Stimulated activated CD4-positive, alpha-beta T cell treated with anti-CD3 and anti-CD28 coated beads, Interleukin-15, amount 100 ng/mL, for 1 hour (primary cell): ENCODE results near the gene KCNJ6.

Source experiments
- DNase-seq, 2 donors: peaks; one replicate each; pipeline ENCODE4 v3.0.0-alpha.2; 2020; ENCODE audit warnings: low read depth in 1 of 2, low spot score in 1 of 2

KCNJ6 gene

DNA sequence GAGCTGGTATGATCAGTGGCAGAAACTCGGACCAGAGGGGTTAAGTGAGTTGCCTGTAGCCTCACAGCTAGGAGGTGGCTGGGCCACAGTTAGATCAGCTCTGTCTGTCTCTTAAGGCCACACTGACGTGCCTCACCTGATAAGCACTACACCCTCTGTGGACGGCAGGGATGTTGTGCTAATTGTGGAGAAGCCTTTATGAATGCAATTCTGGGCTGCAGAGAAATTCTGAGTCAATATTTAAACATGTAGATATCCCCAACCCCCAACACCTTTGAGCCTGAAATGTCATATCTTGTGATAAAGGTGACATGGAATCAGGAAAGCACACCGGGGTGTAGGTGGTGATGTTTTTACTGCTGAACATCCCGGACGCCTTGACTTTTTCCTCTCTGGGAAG lies 88.3 kb downstream of the KCNJ6 start:
- no peak for DNase-seq

DNA sequence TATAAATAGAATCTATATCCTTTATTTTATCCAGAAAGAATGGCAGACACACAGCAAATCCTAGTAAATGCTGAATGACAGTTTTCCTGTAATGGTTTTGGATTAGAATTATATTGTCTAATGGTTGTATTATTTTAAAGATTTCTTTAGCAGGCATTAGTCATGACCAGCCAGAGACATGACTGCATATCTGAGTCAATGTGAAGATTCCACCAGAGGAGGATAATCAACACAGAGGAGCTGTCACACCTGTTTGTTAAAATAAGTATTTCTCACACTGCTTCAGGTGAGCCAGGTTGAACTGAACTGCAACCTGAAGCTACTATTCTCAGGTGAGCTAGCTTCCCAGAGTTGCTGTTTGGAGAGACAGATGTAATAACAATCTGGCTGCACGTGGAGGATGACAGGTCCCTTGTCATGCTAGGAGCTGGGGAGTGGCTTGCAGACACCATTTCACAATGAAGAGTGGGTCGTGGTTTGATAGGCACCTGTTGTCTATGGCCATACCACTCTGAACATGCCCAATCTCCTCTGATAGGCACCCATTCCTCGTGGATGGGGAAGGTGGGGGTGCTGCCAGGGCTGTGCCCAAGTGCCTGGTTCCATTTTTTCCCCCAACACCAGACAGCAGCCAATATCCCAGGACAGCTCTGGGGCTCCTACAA lies 94.3 kb downstream of the KCNJ6 start:
- DNase-seq = no peak

DNA sequence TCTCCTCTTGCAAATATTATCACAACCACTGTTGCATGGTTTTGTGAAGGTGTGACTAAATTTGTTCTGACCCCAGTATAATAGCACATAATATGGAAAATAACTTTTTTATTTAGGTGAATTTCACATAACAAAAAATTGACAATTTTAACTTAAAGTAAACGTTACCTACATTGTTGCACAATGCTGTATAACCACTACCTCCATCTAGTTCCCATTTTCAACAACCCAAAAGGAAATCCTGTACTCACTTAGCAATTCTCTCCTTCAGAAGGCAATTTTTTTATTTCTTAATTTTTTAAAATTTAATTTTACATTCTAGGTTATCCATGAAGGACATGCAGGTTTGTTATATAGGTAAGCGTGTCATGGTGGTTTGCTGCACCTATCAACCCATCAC lies 95.2 kb downstream of the KCNJ6 start:
- DNase-seq = no peak

DNA sequence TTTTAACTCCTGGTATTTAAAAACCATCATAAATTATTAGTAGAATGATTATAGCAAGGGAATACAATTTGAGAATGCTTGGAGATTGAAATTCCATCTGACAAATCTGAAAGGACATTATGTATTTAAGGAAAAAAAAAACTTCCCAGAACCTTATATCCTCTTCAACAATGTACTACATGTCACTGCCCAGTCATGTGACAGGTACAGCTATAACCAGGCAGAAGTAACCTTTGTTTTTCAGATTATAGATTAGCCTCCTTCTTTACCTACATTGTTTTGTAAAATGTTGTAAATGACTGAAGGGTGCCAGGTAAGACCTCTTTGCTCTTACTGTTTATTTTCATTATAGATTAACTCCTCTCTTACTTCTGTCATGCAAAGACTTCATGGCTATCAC lies 96.9 kb downstream of the KCNJ6 start:
- no peak for DNase-seq

DNA sequence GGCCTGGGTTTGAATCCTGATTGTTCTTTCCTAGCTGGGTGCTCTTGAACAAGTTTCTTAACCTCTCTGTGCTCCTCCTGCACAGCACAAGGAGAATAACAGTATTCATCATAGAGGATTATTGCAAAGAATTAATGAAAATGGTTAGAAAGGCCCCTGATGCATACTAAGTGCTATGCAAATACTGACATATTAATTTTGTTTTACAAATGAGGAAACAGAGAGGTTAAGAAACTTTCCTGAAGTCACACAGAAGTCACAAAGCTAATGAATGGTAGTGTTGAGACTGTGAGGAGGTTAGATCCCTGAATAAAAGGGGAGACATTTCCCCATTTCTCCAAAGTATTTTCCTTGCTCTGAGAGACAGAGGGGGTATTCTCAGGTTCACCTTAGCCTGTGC lies 99.0 kb downstream of the KCNJ6 start:
- no peak for DNase-seq

DNA sequence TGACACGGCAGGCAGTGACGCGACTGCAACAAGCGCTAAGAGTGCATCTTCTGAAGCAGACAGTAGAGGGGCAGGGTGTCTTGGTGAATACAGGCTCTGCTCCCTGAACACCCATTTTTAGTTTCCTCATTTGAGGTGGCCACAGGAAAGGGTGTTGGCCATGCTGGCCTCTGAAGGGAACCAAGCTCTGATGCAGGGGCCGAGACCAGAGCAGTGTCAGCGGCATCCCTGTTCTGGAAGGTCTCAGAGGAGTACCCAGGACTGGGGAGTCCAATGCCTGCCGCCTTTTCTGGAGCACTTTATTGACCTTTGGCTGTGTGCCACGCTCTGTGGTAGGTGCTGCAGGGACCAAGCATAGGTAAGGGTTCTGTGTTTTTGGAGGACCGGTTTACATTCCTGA lies 100.4 kb downstream of the KCNJ6 start:
- no peak for DNase-seq

DNA sequence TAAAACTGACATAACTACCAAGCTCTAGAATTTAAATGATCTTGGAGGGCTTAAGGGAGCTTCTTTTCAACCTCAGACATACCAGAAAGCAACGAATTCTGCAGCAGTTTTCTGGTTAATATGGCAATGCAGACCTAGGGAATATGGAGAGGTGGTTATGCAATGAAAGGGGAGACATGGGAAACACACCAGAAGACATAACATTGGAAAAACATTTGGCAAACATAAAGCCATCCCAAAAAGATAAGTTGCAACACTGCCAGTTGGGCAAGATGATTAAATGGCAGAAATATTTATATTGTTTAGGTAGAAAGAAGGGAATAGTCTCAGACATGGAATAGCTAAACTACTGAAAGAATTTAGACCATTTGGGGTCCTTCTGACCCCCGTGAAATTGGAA lies 104.5 kb downstream of the KCNJ6 start:
- no peak for DNase-seq

DNA sequence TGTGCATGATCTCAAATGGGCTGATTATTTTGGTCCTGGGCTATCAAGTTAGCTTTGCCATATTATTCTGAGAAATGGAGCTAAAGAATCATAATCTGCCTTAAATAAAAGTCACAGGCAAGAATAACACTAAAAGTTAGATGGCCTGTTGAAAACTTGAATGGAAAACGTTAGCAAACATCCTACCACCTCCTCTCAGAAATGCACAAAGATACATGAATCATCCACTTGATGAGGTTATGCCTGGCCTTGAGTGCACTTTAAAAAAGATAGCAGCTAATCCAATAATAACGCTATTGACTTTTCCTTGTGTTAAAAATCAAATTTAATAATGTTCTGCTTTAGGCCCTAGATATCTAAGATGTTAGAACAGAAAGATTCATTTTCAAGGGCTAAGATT lies 108.0 kb downstream of the KCNJ6 start:
- DNase-seq = no peak

DNA sequence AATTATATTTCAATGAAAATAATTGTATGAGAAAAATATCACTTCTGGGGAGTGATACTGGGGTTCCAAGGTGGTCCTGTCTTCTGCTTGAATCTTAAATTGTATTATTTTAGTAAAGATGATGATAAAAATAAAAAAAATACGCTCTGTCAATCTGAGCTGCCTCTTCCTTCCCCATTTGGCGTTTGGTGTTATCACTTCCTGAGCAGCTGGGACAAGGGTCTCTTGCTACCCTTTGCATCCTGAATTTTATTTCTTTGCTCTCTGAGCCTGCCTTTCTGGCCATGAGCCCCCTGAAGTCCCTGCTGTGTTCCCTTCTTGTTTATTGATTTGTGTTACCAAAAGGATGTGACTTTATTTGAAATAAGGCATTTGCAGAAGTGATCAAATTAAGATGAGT lies 111.0 kb downstream of the KCNJ6 start:
- DNase-seq = no peak

DNA sequence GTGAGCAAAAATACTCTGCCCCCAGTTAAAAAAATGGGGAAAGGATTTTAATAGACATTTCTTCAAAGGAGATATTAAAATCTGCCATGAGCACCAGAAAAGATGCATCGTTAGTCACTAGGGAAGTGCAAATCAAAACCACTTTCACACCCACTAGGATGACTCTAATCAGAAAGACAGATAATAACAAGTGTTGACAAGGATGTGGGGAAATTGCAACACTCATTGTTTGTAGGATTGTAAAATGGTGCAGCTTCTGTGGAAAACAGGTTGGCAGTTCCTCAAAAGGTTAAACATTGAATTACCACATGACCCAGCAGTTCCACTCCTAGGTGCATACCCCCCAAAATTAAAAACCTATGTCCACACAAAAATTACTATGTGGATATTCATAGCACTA lies 112.3 kb downstream of the KCNJ6 start:
- DNase-seq = no peak

DNA sequence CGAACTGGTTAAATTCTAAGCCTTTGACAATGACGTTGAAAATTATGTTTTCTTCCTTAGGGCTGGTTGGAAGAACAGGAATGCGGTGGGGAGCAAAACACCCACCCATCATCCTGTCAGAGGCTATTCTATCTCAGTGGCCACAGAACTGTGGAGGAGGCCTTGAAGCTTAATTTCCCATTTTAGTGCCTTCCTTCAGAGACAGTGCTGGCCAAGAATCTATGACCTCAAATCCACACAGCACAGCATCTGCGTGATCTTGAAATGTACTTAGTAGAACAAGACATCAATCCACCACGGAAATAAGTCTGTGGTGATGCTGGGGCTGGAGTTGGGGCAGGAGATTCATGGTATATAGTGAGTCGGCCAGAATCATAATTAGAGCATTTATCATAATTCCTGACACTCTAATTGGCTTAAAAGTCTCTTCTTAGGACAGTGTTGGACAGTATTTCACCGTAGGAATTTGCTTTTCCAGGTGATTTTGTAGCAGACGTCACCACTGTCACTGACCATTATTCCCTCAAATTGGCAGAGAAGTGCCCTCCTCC lies 113.1 kb downstream of the KCNJ6 start:
- no peak for DNase-seq

DNA sequence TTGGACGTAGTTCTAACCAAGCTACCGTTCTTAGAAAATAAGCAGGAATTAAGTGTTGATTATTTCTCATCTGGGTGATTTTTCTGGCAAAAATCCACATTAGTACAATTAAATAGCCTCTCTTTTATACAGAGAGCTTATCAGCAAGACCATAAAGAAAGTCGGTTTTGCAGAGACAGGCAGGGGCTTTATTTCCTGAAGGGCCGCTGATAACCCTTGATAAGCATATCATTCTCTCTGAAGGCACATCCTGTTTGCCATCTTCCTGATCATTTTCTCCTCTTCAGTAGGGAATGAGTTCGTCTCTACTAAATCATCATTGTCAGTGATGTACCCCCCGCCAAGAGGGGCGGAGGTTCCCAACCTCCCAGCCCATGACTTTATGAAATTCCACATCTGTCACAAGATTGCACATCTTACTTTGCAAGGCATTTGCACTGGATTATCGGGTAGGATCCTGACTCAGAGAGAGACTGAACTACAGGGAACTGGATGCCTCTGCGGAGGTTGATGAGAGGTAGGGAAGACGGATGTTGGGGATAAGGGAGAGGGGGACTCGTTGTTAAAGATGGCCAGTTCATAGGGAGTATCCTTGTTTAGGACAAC lies 115.7 kb downstream of the KCNJ6 start:
- DNase-seq = no peak

DNA sequence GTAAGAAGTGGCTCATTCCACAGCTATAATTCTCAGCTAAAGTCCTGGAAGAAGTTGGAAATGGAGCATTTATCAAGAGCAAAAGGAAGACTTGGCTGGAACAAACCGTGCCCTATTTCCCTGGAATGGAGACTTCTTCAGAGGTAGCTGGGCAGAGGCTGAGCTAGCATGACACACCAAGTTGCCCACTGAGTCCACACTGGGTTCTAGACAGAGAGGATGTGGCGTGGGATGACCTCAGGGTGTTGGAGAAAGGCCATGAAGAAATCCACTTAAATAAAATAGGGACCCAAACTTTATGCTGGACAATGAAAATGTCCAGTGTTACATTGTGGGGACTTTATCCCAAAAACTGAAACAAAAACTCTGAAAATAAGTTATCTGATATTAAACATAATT lies 116.2 kb downstream of the KCNJ6 start:
- DNase-seq = no peak

DNA sequence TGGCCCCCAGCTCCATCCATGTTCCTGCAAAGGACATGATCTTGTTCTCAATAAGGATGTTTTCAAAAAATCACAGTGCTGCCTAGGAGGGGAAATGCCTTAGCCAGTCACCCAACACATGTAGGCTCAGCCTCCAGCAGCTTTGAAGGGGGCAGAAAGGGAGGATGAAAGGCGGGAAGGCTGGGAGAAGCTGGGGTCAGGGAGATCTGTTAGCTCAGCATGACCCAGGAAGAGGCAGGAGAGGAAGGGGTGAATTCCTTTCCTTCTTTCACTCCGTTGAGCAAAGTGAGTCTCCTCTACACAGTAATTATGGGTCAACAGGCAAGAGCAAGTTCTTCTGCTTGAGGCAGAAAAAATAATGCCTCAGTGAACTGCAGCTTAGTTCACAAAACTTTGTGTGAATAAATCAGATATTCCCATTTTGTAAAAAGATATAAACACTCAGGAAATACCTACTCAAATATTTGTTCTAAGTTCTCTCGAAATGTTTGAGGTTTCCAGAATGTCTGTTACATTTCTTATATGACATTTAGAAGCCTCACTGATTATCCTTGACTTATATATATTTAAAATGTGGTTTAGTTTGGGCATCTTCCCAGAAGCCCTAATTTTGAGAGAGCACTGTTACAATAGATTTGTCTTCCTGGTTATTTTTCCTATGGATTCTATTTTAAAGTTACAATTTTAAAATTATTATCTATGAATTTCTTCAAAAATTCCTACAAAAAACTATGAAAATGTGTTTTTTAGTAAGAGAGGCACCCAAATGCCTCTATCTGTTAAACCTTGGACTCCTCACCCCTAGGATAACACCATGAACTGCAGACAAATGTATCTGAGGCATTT lies 116.8 kb downstream of the KCNJ6 start:
- no peak for DNase-seq

DNA sequence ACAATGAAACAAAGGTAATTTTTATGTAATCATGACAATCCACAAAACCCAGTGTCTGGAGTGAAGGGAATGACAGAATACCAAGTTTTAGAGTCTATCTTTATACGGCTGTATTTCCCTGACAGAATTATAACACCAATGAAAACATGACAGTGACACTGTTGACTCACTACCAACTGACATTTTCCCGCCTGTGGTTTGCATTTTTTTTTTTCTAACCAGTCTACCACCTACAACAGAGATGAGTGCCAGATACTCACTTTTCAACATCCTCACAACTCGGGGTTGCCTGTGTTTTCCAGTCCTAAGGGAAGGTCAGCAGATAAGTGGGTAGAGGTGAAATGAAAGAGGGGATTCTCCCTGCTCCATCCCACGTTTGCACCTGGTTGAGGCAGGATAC lies 118.9 kb downstream of the KCNJ6 start:
- no peak for DNase-seq

DNA sequence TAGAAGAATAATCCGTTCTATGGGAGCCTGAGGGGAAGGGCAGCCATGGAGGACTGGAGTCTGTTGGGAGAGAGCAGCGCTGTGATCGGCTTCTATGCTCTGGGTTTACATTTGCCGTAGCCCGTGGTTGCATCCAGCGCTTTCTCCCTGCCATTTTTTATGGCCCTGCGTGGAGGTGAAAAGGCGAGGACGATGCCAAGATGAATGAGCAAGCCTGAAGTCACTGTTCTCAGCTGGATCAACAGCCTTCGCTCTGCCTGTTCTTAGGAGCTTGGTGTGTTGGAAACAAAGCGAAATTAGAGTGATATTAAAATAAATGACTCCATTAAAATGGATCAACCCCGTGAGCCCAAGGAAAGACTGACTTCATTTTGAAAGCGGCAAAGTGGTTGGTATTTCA lies 120.2 kb downstream of the KCNJ6 start:
- no peak for DNase-seq

DNA sequence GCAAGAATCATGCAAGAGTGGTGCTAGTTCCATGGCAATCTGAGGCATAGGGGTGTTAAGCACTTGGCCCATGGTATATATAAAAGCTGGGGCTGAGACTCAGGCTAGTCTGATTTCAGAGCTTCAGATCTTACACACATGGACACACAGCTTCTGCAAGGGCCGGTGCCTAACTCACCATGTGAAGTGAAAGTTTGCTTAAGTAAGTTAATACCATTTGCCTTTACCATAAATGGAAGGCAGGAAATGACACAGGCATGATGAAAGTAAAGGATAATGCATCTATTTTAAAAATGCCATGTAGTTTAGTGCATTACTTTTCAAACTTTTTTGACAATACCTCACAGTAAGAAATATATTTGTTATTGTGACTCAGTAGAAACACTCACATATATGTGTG lies 122.6 kb downstream of the KCNJ6 start:
- no peak for DNase-seq

DNA sequence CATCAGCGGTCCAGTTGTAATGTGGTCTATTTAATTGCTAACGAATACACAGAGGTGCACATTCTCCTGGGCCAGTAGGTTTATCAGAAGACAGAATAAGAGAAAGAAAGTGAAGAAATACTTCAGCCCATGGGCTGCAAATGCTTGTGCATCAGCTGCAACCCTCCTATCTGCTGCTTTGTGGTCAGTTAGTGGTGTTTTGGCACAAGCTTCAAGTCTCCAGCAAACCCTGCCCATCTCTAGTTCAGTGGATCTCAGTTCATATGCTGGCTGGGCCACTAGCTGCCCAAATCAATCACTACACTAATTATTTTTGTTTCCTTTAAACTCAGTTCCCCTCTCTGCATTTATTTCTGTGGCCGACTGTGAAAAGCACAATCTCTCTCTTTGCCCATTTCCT lies 124.2 kb downstream of the KCNJ6 start:
- no peak for DNase-seq

DNA sequence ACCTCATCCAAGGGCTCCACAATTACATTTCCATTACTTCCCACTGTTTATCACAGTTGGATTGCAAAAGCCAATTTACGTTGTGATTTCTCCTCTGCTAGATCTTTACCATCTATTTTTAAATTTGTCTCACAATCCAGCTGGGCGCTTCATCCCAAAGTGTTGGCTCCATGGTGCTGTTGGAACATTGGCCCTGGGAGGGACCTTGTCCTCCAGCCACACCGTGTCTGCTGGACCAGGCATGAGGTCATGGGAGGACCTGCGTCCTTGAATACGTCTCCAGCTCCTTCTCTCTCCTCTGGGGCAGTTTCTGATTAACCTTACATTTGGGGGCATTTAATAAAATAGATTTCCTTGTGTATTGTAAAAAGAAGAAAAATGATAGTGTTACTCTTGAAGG lies 125.4 kb downstream of the KCNJ6 start:
- no peak for DNase-seq

DNA sequence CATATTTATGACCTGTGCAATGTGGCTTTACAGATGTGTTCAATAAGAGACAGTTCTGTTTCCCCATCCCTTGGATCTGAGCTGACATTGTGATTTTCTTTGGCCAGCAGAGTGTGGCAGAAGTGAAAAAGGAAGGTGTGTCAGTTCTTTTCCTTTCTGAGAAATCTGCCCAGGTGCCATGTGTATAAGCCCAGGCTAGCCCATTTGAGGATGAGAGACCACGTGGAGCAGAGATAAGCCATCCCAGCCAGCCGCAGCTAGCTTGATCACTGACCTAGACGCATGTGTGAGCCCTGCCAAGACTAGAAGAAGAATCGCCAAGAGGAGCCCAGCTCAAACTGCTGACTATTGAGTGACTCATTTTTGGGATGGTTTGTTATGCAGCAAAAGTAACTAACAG lies 127.8 kb downstream of the KCNJ6 start:
- DNase-seq = no peak

DNA sequence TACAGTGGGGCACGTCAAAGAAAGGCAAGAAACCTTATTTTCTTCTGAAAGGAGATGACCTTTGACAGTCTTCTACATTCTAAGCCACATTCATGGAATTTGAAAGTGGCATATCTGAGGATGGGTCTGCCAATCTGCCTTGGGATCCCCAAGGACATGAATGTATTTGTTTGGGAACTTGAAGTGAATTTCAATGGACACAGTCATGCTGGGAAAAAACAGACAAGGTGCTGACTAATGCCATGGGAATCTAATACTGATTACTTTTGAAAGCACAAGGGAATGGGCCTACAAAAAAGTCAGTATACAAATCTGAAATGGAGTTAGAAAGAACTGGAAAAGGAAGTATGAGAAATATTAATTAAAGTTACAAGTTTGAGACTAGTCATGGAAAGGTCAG lies 128.8 kb downstream of the KCNJ6 start:
- no peak for DNase-seq

DNA sequence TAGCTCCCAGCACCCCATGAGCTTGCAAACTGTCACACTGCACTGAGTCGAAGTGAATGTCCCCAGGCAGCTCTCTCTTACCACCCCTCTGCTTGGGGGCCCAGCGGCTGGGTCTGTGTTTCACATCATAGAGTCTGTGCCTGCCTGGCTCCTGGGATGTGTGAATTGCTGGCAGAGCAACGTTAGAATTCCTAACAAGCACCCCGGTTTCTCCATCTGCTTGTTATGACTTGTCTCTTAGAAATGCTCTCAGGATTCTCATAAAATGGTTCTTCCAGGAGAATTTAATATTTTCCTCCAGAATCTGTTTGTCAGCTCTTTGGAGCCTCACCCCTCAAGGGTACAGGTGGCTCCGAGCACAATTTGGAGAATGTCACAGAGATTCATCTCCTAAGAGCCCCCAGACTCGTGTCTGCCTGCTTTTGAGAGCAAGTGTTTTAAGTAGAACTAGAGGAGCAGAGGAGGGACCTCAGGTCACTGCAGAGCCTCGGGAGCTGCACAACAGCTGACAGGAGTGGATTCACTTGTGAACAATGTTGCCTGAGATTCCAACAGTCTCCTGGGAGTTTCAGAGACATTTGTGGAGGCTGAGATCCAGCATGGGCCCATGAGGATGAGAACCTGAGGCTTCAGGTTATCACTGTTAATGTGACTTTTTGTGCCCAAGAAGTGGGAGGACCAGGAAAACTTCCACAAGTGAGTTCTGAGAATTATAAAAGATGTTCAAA lies 131.5 kb downstream of the KCNJ6 start:
- no peak for DNase-seq
